Posterior cingulate gyrus (tissue), 11 donors: Measurements from ENCODE around the gene INPP5B.
A peak's percentile ranks its signal among the peaks of the same experiment; 100 is the strongest.
"Not testable (repeated sequence)": the region's sequence is repeated elsewhere in the genome, so short reads cannot be mapped to it uniquely, and the experiment has no call there.

Experiments
- DNase-seq, 10 donors: peaks; one replicate each; pipeline versions ENCODE4 v3.0.0 to v3.0.0-alpha.2; 2020 to 2021; ENCODE audit warnings: mixed read lengths in 3 of 10
- intact Hi-C: fragments of 100-400 bp; cut with DNase I; formaldehyde crosslinking; loops from one replicate; pipeline ENCODE4 v1.15.1; 2023

Gene INPP5B

GRCh38 chr1:37946703-37947360, at the start of gene INPP5B:
TSS of gene INPP5B (minus strand) at chr1:37947053. CDS start at chr1:37946308, 745 bp downstream.
- peak; percentile 91 to 99 (median 94) for DNase-seq
- intact Hi-C loops, result loop anchor here (1.0 to 2.0 kb wide), 2 partner anchors 16 to 66 kb away; partner anchors contain the start of gene UTP11

- DNase-seq, result peak in 1 of 10 donors; percentile 80
- intact Hi-C loops, result no loop called here
These were observed 49.0 kb upstream of the INPP5B start for GRCh38 chr1:37995751-37996345.

- no peak for DNase-seq
These were observed 48.2 kb upstream of the INPP5B start for GRCh38 chr1:37994886-37995566.

DNA sequence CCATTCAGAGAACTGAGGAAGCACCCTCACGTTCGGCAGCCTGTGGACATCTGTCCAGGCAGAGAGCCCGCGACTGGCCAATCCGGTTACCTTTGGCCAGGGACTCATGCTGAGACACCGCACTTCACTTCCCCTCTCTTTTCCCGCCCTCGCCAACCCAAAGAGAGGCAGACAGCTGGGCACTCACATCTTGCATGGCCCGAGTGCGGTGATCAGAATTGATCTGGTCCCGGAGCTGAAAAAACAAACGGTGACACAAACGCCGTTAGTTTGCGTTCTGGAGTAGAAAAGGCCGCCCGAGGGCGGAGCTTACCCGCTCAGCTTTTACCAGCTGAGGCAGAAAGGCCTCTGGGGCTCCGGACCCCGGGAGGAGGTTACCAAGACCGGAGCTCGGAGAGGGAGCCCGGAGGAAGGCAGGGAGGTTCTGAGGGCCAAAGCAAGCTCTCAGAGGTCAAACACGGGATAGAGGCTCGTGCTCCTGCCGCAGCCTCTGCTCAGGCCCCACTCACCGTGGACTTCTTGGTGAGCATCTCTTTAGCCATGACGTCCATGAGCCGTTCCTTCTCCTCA, 42.6 kb upstream of the INPP5B start:
- DNase-seq, result peak in 2 of 10 donors; percentile 15 to 35
- intact Hi-C loops, result no loop called here

More at GRCh38 chr1:37994886-37995566, 48.2 kb upstream of the INPP5B start:
- intact Hi-C loops, result no loop called here

DNA sequence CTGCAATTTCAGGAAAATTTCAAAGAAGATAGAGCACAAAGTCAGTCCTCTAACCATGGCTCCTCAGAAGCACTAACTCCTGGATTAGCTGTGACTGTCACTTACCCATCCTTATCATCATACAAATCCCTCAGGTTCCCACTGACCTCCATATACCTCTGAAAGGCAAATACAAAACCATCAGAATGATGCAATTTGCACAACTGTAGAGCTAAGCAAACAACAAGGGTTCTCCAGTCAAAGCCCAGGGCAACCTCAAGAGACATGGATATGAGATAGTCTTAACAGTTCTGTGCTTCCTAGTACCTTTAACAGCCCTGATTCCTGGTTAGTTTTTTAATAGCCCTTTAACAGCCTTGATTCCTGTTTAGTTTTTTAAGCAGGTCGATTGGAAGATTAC, 40.8 kb upstream of the INPP5B start:
- intact Hi-C loops, result no loop called here
- no peak for DNase-seq

DNA sequence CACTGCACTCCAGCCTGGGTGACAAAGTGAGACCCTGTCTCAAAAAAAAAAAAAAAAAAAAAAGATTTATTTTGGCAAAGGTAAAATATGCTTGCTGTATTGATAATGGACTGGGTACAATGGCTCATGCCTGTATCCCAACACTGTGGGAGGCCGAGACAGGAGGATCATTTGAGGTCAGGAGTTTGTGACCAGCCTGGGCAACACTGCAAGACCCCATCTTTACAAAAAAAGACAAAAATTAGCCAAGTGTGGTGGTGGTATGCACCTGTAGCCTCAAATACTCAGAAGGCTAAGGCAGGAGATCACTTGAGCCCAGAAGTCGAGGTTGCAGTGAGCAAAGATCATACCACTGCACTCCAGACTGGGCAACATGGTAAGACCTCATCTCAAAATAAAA, 36.7 kb upstream of the INPP5B start:
- peak in 1 of 10 donors; percentile 13 for DNase-seq
- intact Hi-C loops, result no loop called here

DNA sequence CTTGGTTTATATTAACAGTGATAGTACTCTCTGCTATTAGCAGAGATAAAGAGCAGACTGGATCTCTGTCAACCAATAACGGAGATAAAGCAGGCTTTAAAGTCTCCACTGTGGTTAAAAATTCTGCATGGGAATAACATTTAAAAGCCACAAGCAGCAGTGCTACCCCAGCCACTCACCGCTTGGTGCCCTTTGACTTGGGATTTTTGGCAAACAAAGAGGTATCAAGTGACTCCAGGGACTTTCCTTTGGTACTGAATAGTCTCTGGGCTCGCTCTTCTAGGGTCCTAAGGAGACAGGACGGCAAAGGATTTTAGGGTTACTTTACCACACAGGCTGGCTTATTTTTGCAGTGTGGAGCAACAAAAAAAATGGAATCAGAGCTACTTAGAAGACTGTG, 31.7 kb upstream of the INPP5B start:
- intact Hi-C loops, result no loop called here
- no peak for DNase-seq

GRCh38 chr1:37975083-37975482, 28.2 kb upstream of the INPP5B start:
- DNase-seq, result peak in 1 of 10 donors; percentile 68
- intact Hi-C loops, result not testable (repeated sequence)

DNA sequence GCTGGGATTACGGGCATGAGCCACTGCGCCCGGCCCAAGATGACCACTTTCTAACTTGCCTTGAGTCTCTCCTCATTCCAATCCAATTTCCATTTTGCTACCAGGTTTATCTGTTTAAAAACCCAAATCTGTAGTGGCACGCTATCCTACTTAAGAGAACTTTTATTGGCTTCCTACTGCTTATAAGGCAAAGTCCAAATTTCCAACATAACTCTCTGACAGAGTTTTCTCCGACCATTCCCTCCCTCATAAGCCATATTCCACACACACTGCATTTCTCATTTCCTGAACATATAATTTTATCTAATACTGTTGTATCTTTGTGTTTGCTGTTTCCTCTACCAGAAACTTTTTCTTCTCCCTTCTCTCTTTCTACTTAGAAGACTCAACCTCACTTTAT, 27.7 kb upstream of the INPP5B start:
- intact Hi-C loops, result no loop called here
- DNase-seq, result no peak

- DNase-seq, intact Hi-C loops: not testable (repeated sequence)
These were observed 26.8 kb upstream of the INPP5B start for GRCh38 chr1:37973684-37974083.

- DNase-seq, result no peak
- intact Hi-C loops, result no loop called here
These were observed 18.4 kb upstream of the INPP5B start for GRCh38 chr1:37965301-37965700.

- intact Hi-C loops, DNase-seq: not testable (repeated sequence)
These were observed 17.3 kb upstream of the INPP5B start for GRCh38 chr1:37964106-37964505.

- intact Hi-C loops, result no loop called here
- no peak for DNase-seq
These were observed 11.8 kb upstream of the INPP5B start for GRCh38 chr1:37958690-37959089.

GRCh38 chr1:37955685-37956084, 8.8 kb upstream of the INPP5B start:
- intact Hi-C loops, result no loop called here
- DNase-seq, result peak in 1 of 10 donors; percentile 13

GRCh38 chr1:37954316-37954971, 7.6 kb upstream of the INPP5B start:
- DNase-seq, result peak in 1 of 10 donors; percentile 24
- intact Hi-C loops, result no loop called here

DNA sequence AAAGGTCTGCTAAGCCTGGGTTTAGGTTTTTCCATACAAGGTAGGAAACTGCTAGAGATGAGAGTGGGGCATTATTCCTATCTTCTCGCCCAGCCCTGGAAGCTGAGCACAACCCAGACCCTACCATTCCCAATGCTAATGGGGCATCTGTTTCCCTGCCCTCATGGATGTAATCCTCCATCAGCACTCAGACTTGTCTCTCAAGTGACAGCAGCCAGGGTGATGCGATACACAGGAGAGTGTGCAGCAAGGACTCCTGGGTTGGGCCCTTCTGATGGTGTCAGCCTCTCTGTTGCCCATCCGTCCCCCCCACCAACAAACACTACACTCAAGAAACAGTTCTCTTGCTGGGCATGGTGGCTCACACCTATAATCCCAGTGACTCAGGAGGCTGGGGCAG, 5.9 kb upstream of the INPP5B start:
- intact Hi-C loops, result no loop called here
- DNase-seq, result peak in 1 of 10 donors; percentile 55

- intact Hi-C loops, result no loop called here
- peak in 1 of 10 donors; percentile 51 for DNase-seq
These were observed 5.2 kb upstream of the INPP5B start for GRCh38 chr1:37951783-37952624.

- intact Hi-C loops, result no loop called here
These were observed 4.4 kb upstream of the INPP5B start for GRCh38 chr1:37951041-37951782.

More at GRCh38 chr1:37951041-37951782, 4.4 kb upstream of the INPP5B start:
- peak in 1 of 10 donors; percentile 57 for DNase-seq
